HG02981 (cell line): ENCODE results near the gene FKBP2.

Experiments
- ATAC-seq: cut with Tn5 transposase; IDR thresholded peaks from one replicate; pipeline ENCODE4 v1.9.1; 2021; ENCODE audit warnings: mild to moderate bottlenecking, moderate library complexity; ENCODE audit not compliant: unreplicated experiment

FKBP2 gene

GRCh38 chr11:64260147-64260708 lies 19.3 kb downstream of the FKBP2 start:
- ATAC-seq = no peak

- no peak for ATAC-seq
Observed at GRCh38 chr11:64261556-64262080, 20.7 kb downstream of the FKBP2 start.

- no peak for ATAC-seq
Observed at GRCh38 chr11:64262271-64263002, 21.5 kb downstream of the FKBP2 start.

GRCh38 chr11:64263021-64263946 lies 22.4 kb downstream of the FKBP2 start:
- no peak for ATAC-seq

- no peak for ATAC-seq
Observed at GRCh38 chr11:64263947-64264317, 23.0 kb downstream of the FKBP2 start.

GRCh38 chr11:64264371-64264852 lies 23.5 kb downstream of the FKBP2 start:
- ATAC-seq = no peak

- no peak for ATAC-seq
Observed at GRCh38 chr11:64265176-64266160, 24.6 kb downstream of the FKBP2 start.

GRCh38 chr11:64266339-64266738 lies 25.4 kb downstream of the FKBP2 start:
- ATAC-seq = no peak

- no peak for ATAC-seq
Observed at GRCh38 chr11:64267207-64267945, 26.5 kb downstream of the FKBP2 start.

- ATAC-seq = no peak
Observed at GRCh38 chr11:64268025-64268892, 27.4 kb downstream of the FKBP2 start.

- ATAC-seq = peak; percentile 14
Observed at GRCh38 chr11:64268893-64269539, 28.1 kb downstream of the FKBP2 start.

- peak; percentile 69 for ATAC-seq
Observed at GRCh38 chr11:64269540-64270220, 28.8 kb downstream of the FKBP2 start.

GRCh38 chr11:64275031-64275800 lies 34.3 kb downstream of the FKBP2 start:
- ATAC-seq = no peak

- no peak for ATAC-seq
Observed at GRCh38 chr11:64275841-64276240, 34.9 kb downstream of the FKBP2 start.

GRCh38 chr11:64276653-64277431 lies 35.9 kb downstream of the FKBP2 start:
- no peak for ATAC-seq
